ENCODE data around the gene TTC5.
A peak's percentile ranks its signal among the peaks of the same experiment; 100 is the strongest.
"Not testable (repeated sequence)": the region's sequence is repeated elsewhere in the genome, so short reads cannot be mapped to it uniquely, and the experiment has no call there.

TTC5 gene

GRCh38 chr14:20305265-20306078 is at the start of gene TTC5:
TSS of gene TTC5 (minus strand) at chr14:20305951. CDS start at chr14:20305937, 14 bp downstream.
- DNase-seq: peak; percentile 69 to 97 (median 85)
- intact Hi-C loops (cut with DNase I): no loop called here

- no peak for DNase-seq
- intact Hi-C loops (cut with DNase I): no loop called here
These were observed 45.1 kb upstream of the TTC5 start for GRCh38 chr14:20350860-20351259.

GRCh38 chr14:20350282-20350681 is 44.5 kb upstream of the TTC5 start:
- DNase-seq: no peak
- intact Hi-C loops (cut with DNase I): no loop called here

- no peak for DNase-seq
- intact Hi-C loops (cut with DNase I): no loop called here
These were observed 42.0 kb upstream of the TTC5 start for GRCh38 chr14:20347747-20348146.

- intact Hi-C loops (cut with DNase I): no loop called here
- DNase-seq: no peak
These were observed 41.0 kb upstream of the TTC5 start for GRCh38 chr14:20346713-20347112.

- no peak for DNase-seq
- intact Hi-C loops (cut with DNase I): no loop called here
These were observed 39.6 kb upstream of the TTC5 start for GRCh38 chr14:20345366-20345765.

- DNase-seq: no peak
- intact Hi-C loops (cut with DNase I): loop anchor here (1.0 to 5.0 kb wide), 5 partner anchors 17 to 338 kb away; partner anchors contain the start of genes APEX1, RNASE4 and TEP1
These were observed 38.1 kb upstream of the TTC5 start for GRCh38 chr14:20343862-20344220.

- peak; percentile 95 to 100 (median 96) for DNase-seq
- intact Hi-C loops (cut with DNase I): loop anchor here (1.0 to 5.0 kb wide), 5 partner anchors 16 to 339 kb away; partner anchors contain the start of genes APEX1, RNASE4 and TEP1
These were observed 37.5 kb upstream of the TTC5 start, which contains the start of gene PARP2 for GRCh38 chr14:20343092-20343861. TSS of gene PARP2 (plus strand) at chr14:20343635. CDS start at chr14:20343642, 7 bp downstream.

GRCh38 chr14:20341646-20342045 is 35.9 kb upstream of the TTC5 start:
- DNase-seq: no peak
- intact Hi-C loops (cut with DNase I): loop anchor here (2.0 to 5.0 kb wide), 4 partner anchors 15 to 341 kb away; partner anchors contain the start of genes APEX1, RNASE4 and TEP1

GRCh38 chr14:20341032-20341431 is 35.3 kb upstream of the TTC5 start:
- intact Hi-C loops (cut with DNase I): loop anchor here (5.0 kb wide), 3 partner anchors 71 to 341 kb away; partner anchors contain the start of genes APEX1, RNASE4 and TEP1
- DNase-seq: not testable (repeated sequence)

GRCh38 chr14:20334017-20334416 is 28.3 kb upstream of the TTC5 start:
- intact Hi-C loops (cut with DNase I): no loop called here
- no peak for DNase-seq

GRCh38 chr14:20333494-20333841 is 27.7 kb upstream of the TTC5 start:
- no peak for DNase-seq
- intact Hi-C loops (cut with DNase I): no loop called here

- DNase-seq: peak in 7 of 10 donors; percentile 36 to 84 (median 43)
- intact Hi-C loops (cut with DNase I): no loop called here
These were observed 27.2 kb upstream of the TTC5 start, which contains the start of gene CCNB1IP1 for GRCh38 chr14:20332788-20333493. TSS of gene CCNB1IP1 (minus strand) at chr14:20333279. CDS start at chr14:20316523, 16,756 bp downstream.

GRCh38 chr14:20332431-20332787 is 26.7 kb upstream of the TTC5 start:
- intact Hi-C loops (cut with DNase I): no loop called here
- DNase-seq: no peak

- intact Hi-C loops (cut with DNase I): no loop called here
- no peak for DNase-seq
These were observed 25.4 kb upstream of the TTC5 start for GRCh38 chr14:20331053-20331613.

- DNase-seq: no peak
- intact Hi-C loops (cut with DNase I): no loop called here
These were observed 23.6 kb upstream of the TTC5 start for GRCh38 chr14:20329355-20329754.

GRCh38 chr14:20328705-20329104 is 23.0 kb upstream of the TTC5 start:
- no peak for DNase-seq
- intact Hi-C loops (cut with DNase I): no loop called here

- intact Hi-C loops (cut with DNase I): loop anchor here (1.0 to 2.0 kb wide), 3 partner anchors 16 to 364 kb away; partner anchors contain the start of gene PARP2
- DNase-seq: no peak
These were observed 21.5 kb upstream of the TTC5 start for GRCh38 chr14:20327005-20327869.

GRCh38 chr14:20317720-20318119 is 12.0 kb upstream of the TTC5 start:
- intact Hi-C loops (cut with DNase I): no loop called here
- no peak for DNase-seq
